ENCODE results near the gene NEU4.
"Not testable (repeated sequence)": the region's sequence is repeated elsewhere in the genome, so short reads cannot be mapped to it uniquely, and the experiment has no call there.

NEU4 gene

GRCh38 chr2:241803387-241804325 lies 5.3 kb upstream of the NEU4 start:
- no peak for TF ChIP-seq CTCF (IDR thresholded peaks at IDR 0.05; ENCODE audit: borderline replicate concordance, insufficient read depth, low read depth, low read length)
- peak overlapping the region; percentile 61 for H3K4me3 ChIP-seq (ENCODE audit: low read depth, low read length)

GRCh38 chr2:241804326-241805229 lies 4.4 kb upstream of the NEU4 start:
- peak overlapping the region; percentile 61 for H3K4me3 ChIP-seq (ENCODE audit: low read depth, low read length)
- peak; percentile 51; the same call in 1 of the 2 replicates for TF ChIP-seq CTCF (IDR thresholded peaks at IDR 0.05; ENCODE audit: borderline replicate concordance, insufficient read depth, low read depth, low read length)

- H3K4me3 ChIP-seq (ENCODE audit: low read depth, low read length), result not testable (repeated sequence)
Observed at GRCh38 chr2:241806217-241806616, 2.8 kb upstream of the NEU4 start.

GRCh38 chr2:241808051-241808720 lies 807 bp upstream of the NEU4 start:
- no peak for TF ChIP-seq CTCF (IDR thresholded peaks at IDR 0.05; ENCODE audit: borderline replicate concordance, insufficient read depth, low read depth, low read length)

GRCh38 chr2:241809383-241810306 lies 652 bp downstream of the NEU4 start:
- TF ChIP-seq CTCF (IDR thresholded peaks at IDR 0.05; ENCODE audit: borderline replicate concordance, insufficient read depth, low read depth, low read length), result no peak
- H3K4me3 ChIP-seq (ENCODE audit: low read depth, low read length), result no peak overlapping the region

More at GRCh38 chr2:241808051-241808720, 807 bp upstream of the NEU4 start:
- no peak overlapping the region for H3K4me3 ChIP-seq (ENCODE audit: low read depth, low read length)

- TF ChIP-seq CTCF (IDR thresholded peaks at IDR 0.05; ENCODE audit: borderline replicate concordance, insufficient read depth, low read depth, low read length), result no peak
- no peak overlapping the region for H3K4me3 ChIP-seq (ENCODE audit: low read depth, low read length)
Observed at GRCh38 chr2:241810307-241811200, 1.6 kb downstream of the NEU4 start.
